ENCODE data around the gene PLA2G15.
"Not testable (repeated sequence)": the region's sequence is repeated elsewhere in the genome, so short reads cannot be mapped to it uniquely, and the experiment has no call there.

Gene PLA2G15

DNA sequence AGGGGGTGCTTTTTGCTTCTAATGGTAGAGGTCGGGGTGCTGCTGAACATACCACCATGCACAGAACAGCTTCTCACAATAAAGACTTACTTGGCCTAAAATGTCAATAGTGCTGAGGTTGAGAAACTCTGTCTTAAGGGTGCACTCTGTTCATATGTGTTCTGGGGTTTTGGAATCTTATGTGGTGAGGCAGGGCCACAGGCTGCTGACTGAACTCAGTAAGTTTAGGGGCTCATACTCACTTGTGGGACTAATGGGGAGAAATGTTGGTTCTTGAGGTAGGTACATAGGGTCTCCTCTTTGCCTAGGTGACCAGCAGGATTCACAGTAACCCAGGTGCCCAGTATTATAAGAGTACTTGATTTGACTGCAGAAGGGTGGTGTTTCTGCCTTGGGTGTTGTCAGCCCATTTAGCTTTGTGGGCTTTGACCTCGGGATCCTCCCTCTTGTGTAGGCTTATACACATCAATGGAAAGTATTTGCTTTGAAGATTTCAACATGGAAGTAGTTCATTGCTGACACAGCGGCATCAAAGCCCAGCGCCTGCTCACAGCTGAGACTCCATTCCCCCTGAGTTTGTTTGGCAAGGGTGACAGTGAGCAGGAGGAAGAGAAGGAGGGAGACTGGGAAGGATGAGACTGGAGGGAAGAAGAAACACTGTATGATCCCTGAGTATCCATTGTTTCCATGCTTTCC, 36.3 kb downstream of the PLA2G15 start:
- no peak for DNase-seq

- DNase-seq = no peak
Measured at GRCh38 chr16:68282064-68282452, 36.9 kb downstream of the PLA2G15 start.

DNA sequence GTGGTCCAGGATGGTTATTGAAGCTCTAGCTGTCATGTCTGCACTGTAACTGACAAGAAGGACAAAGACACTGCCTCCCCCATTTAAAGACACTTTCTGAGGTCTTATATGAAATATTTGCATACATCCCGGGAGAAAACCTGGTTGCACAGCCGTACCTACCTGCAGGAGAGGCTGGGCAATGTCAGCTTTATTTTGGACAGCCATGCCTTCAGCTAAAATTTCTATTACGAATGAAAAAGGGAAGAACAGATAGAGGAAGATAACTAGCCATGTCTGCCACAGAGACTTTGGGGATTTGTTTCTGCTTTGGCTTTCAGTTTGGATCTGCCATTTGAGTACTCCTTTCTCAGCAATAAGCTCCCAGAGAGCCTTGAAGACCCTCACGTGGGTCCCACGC, 38.2 kb downstream of the PLA2G15 start:
- DNase-seq = peak; percentile 56

DNA sequence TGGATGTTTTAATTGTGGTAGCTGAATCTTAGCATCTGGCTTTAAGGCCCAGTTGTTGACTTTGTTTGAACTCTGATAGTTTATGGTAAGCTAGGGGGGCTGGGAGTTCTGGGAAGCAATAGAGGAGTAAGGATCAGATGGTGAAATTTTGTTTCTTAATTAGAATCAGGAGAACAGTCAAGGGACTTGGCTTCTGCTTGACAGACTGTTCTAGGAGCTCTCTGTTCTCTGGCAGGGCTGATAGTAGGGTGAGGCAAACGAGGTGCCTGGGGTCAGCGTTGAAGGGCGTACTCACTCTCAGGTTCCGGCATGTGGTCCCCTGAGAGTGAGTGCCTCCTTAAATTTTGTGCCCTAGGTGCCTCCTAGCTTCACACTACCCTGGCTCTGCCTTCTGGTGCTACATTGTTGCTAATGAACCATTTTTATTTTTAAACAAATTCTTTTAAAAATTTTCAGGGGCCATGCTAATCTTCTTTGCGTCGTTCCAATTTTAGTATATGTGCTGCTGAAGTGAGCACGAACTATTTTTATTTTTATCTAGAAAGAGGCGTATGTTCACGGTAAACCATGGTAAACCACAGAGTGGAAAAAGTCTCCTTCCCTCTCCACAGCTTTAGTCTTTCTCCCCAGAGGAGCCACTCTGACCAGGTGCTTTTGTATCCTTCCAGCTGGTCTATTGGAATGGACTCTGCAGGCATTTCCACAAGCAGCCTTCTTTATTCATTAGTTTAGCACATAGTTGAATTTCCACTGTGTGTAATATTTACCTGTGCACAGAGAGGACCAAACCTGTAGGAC, 38.8 kb downstream of the PLA2G15 start:
- peak; percentile 56 for DNase-seq

DNA sequence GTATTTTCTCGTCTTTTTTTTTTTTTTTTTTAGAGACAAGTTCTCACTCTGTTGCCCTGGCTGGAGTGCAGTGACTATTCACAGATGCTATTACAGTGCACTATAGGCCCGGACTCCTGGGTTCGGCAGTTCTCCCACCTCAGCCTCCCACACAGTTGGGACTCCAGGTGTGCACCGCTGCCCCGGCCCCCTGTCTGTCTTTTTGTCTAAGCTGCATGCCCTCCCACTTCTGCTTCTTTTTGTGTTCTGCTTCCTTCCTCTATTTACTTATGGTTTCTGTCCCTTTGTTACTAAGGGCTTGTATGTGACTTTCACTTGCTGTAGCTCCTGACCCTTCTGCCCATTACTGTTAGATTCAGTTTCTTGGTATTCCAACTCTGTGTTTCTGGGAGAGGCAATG, 39.7 kb downstream of the PLA2G15 start:
- DNase-seq = peak; percentile 83

GRCh38 chr16:68285683-68286082, 40.5 kb downstream of the PLA2G15 start:
- DNase-seq = no peak

DNA sequence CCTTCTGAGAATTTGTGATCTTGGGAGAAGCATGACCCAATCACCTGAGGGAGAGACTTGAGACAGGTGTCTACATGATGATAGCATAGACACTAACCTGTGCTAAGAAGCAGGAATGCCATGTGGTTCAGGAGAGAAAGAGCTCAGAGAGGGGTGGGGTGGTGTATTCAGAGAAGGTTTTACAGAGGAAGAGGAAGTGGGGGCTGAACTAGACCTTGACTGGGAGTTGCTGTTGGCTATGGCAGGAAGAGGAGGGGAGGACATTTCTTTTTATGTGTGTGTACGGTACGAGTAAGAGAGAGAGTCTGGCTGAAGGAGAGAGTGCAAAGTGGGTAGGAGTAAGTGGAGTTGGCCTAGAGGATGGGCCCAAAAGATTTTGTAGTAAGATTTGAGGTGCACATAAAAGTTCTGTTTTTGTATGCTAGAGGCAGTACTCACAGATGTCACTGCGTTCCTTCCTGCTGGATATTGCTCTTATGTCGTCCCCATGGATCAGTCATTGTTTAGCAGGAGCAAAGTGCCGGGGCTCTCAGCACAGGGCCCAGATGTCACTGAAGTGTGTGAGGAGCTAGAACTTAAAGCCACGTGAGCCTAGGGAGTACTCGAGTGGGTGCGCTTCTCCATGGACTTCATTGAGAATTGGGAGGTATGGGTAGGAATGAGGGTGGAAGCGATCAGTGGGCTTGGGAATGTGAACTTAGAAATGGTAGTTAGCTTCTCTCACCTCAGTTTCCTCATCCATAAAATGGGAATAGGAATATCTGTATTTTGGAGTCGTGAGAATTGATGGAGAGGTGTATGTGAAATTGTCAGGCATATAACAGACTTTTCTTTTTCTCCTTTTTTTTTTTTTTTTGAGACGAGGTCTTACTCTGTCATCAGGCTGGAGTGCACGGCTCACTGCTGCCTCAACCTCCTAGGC, 41.2 kb downstream of the PLA2G15 start:
- DNase-seq = no peak

- DNase-seq = no peak
Measured at GRCh38 chr16:68287276-68288251, 42.4 kb downstream of the PLA2G15 start.

- no peak for DNase-seq
Measured at GRCh38 chr16:68288252-68288650, 43.1 kb downstream of the PLA2G15 start.

- not testable (repeated sequence) for DNase-seq
Measured at GRCh38 chr16:68288796-68289195, 43.6 kb downstream of the PLA2G15 start.

DNA sequence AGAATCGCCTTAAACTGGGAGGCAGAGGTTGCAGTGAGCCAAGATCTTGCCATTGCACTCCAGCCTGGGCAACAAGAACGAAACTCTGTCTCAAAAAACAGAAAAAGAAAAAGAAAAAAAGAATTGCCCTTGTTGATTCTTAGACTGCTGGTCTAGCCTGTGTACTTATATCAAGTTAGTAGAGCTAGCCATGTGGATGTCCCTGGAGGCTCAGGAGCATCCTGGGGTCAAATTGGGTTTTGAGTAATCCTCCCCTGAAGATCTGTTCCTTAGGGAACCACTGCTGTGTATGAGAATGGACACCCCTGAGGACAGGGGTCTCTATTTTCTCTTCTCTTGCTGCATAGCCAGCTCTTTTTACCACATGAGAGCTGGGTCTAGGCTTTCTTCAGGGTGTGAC, 44.0 kb downstream of the PLA2G15 start:
- no peak for DNase-seq

GRCh38 chr16:68289621-68290329, 44.6 kb downstream of the PLA2G15 start:
- no peak for DNase-seq

DNA sequence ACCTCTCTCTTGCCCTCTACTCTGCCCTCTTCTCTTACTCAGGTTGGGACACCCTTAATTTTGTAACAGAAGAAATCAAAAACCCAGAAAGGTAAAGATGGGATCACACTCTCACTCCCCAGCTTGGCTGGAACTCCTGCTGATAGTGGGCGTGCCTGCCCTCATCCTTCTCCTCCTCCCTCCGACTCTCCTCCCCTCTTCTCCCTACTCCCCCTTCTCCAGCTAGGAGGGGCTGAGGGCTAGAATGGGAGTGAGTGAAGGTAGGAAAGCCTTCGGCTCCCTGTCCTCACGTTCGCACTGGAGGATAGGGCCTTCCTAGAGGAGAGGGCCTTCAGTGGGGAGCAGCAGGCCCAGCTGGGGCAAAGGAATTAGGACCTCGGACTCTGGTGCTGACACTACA, 45.3 kb downstream of the PLA2G15 start:
- DNase-seq = no peak

DNA sequence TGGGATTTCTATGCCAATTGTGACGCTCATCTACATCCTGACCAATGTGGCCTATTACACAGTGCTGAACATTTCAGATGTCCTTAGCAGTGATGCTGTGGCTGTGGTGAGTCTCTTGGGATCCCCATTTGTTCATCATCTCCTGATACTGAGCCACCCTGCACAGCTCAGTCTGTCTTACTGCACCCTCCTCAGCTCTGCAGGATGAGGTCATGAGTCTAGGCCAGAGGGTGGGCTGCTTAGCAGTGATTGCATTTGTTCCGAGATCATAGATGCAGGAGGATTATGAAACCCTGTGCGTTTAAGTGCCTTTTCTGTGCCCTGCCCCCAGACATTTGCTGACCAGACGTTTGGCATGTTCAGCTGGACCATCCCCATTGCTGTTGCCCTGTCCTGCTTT, 46.1 kb downstream of the PLA2G15 start:
- DNase-seq = no peak

DNA sequence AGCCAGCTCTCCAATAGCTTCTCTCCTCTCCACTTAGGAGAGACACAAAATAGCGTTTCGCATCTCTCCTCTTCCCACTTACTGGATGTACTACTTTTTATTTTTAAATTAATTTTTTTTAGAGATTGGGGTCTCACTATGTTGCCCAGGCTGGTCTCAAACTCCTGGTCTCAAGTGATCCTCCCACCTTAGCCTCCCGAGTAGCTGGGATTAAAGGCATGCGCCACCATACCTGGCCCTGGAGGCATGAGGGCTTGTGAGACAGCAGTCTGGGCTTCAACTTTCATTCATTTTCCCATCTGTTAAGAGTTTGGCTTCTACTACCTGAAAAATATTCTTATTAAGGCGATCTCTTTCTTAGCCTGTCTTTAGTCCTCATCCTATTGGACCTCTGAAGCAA, 47.3 kb downstream of the PLA2G15 start:
- DNase-seq = no peak

GRCh38 chr16:68296291-68296690, 51.1 kb downstream of the PLA2G15 start:
- DNase-seq = no peak

GRCh38 chr16:68296693-68297092, 51.5 kb downstream of the PLA2G15 start:
- no peak for DNase-seq

DNA sequence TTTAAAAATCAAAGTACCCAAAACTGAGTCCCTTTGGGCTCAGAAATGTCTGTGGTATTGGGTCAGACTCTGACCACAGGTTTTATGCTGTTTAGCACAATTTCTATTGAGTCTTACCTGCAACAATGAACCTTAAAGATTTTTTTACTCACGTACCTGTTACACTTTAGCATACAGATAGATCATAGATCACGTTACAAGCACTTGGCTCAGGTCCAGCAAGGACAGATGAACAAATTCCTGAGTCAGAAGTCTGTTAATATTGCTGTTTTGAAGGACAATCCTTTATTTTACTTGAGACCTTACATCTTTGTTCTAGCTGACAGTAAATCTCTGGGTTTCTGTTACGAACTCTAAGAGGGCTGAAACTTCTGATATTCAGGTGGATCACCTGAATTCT, 52.7 kb downstream of the PLA2G15 start:
- no peak for DNase-seq

DNA sequence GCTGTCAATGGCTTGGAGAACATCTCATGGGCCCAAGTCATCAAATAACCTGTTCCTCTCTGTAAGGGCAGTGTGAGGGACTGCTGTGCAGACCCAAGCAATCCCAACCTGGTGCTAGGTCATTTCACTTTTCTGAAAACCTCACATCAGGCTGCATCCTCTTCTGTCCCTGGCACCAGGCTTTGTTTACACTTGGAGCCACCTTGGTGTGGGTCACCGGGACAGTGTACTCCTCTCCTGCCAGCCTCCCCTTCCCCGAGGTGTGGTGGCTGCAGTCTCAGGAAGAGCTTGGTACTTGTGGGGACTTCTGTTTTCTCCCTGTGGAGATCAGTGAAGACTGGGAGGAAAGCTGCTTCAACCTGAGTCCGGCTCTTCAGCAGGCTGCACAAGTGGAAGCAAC, 53.1 kb downstream of the PLA2G15 start:
- no peak for DNase-seq

DNA sequence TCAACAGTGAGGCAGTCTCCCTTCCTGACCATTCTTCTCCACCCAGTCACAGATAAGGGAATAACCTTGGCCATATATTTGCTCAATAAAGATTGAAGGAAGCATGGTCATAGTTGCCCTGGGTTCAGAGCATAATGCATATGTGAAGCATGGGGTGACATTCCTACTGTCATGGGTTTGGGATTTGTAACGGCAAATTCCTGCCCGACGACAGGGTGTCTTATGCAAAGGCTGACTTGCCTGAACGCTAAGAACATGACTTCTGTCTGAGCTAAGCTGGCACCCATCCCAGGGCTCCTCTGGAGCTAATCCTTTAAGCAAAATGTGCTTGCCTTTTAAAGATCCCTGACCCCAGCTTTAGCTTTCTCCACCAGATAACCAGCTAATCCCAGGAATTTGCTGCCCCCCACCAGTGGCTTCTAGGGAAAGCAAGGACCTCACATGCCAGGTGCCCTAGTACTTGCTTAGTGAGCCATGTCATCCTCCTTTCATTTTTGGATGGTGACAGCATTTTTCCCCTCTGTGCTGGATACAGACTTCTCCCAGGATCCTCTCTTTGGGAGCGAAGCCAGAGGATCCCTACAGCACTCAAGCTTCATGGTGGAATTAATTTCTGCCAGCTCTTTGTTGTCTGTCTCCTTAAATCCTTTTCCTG, 53.9 kb downstream of the PLA2G15 start:
- no peak for DNase-seq
